ENCODE results near the gene GABRD.

The GABRD gene

DNA sequence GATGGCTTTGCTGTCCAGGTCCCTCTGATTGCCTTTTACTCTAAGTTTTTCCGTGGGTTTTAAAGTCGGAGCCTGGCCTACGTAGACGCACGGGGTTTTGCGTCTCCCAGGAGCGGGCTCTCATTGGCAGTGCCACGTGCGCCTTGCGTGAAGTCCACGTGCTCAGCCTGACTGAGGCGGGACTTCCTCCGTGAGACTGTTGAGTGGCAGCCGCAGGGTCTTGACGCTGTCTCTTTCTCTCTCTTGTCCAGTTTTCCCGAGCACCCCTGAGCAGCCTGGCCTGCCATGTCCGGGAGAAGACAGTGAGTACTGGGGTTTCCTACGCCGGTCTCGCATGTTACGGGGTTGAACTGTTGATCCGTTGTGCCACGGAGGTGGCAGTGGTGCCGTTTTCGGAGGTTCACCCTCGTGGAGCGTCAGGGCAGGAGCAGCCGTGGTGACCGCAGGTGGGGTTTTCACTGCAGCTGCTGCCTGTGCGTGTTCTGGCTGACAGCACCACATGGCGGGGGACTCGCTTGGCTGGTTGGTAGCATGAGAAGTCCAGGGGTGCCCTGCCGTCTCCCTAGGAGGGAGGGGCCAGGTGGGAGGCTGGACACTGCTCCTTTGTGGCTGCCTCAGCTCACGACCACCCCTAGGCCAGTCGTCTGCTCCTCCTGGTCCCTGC is 40.3 kb downstream of the GABRD start:
- Histone ChIP-seq H3K4me2 (no peak overlapping the region), H3K36me3 (ENCODE audit: insufficient read depth) (no peaks in the 10 kb centered on the region), H3K27me3 (ENCODE audit: insufficient read depth, low read depth) (peaks cover 51% of the 10 kb centered on the region), H4K20me1 (ENCODE audit: insufficient read depth) (no peaks in the 10 kb centered on the region), H3K9ac (no peak overlapping the region), H2AFZ (ENCODE audit: low read depth) (no peak overlapping the region), H3K27ac (no peak overlapping the region), H3K4me1 (ENCODE audit: low read depth, poor library complexity, severe bottlenecking) (no peaks in the 10 kb centered on the region), H3K79me2 (ENCODE audit: insufficient read depth, low read depth) (no peaks in the 10 kb centered on the region), H3K4me3 (IDR thresholded peaks at IDR 0.05; ENCODE audit: insufficient read depth, low read depth, low read length) (no peak overlapping the region)
- TF ChIP-seq, protein P1, sequence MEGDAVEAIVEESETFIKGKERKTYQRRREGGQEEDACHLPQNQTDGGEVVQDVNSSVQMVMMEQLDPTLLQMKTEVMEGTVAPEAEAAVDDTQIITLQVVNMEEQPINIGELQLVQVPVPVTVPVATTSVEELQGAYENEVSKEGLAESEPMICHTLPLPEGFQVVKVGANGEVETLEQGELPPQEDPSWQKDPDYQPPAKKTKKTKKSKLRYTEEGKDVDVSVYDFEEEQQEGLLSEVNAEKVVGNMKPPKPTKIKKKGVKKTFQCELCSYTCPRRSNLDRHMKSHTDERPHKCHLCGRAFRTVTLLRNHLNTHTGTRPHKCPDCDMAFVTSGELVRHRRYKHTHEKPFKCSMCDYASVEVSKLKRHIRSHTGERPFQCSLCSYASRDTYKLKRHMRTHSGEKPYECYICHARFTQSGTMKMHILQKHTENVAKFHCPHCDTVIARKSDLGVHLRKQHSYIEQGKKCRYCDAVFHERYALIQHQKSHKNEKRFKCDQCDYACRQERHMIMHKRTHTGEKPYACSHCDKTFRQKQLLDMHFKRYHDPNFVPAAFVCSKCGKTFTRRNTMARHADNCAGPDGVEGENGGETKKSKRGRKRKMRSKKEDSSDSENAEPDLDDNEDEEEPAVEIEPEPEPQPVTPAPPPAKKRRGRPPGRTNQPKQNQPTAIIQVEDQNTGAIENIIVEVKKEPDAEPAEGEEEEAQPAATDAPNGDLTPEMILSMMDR (conservative IDR thresholded peaks at IDR 0.05; ENCODE audit: low read depth, low read length): no peak

DNA sequence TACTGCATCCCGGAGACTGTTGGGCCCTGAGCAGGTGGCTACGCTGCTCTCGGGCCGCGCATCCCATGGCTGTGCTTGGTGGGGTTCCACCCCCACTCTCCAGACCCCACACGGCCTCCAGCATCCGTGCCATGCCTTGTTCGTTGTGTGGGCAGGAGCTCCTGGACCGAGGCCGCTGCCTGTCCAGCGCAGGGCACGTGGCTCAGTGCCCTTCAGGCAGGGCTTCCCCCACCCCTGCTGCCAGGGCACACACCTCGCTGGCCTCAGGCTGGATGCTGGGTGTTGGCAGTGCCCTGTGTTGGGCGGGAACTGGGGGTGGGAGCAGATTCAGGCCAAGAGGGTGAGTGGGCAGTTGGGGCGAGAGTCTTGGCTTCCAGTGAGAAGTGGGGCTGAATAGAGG is 40.9 kb downstream of the GABRD start:
- TF ChIP-seq, protein P1 (conservative IDR thresholded peaks at IDR 0.05; ENCODE audit: low read depth, low read length): no peak
- no peak overlapping the region for H2AFZ ChIP-seq (ENCODE audit: low read depth)
- no peak overlapping the region for H3K4me3 ChIP-seq (IDR thresholded peaks at IDR 0.05; ENCODE audit: insufficient read depth, low read depth, low read length)
- no peaks in the 10 kb centered on the region for H3K36me3 ChIP-seq (ENCODE audit: insufficient read depth)
- H3K27ac ChIP-seq: no peak overlapping the region
- no peaks in the 10 kb centered on the region for H3K4me1 ChIP-seq (ENCODE audit: low read depth, poor library complexity, severe bottlenecking)
- H3K27me3 ChIP-seq (ENCODE audit: insufficient read depth, low read depth): peaks cover 58% of the 10 kb centered on the region
- no peak overlapping the region for H3K4me2 ChIP-seq
- no peaks in the 10 kb centered on the region for H3K79me2 ChIP-seq (ENCODE audit: insufficient read depth, low read depth)
- no peaks in the 10 kb centered on the region for H4K20me1 ChIP-seq (ENCODE audit: insufficient read depth)
- no peak overlapping the region for H3K9ac ChIP-seq

DNA sequence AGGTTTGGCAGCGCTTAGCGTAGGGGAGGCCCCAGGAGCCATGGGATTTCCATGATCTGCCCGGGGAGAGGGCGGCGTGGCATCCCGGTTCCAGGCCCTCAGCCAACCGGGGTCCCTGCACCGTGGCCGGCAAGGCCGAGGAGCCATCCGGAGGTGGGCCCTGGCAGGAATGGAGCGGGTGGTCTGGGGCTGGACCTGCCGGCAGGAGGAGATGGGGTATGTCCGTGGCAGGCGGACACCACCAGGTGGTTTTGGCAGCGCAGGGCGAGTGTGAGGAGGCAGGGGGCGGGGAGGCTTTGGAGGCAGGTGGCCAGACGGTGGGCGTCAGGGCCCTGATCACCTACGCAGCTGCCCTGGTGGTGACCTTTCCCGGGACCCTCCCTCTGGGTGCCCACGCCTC is 41.4 kb downstream of the GABRD start:
- TF ChIP-seq, protein P1 (conservative IDR thresholded peaks at IDR 0.05; ENCODE audit: low read depth, low read length): no peak
- no peak overlapping the region for H3K4me3 ChIP-seq (IDR thresholded peaks at IDR 0.05; ENCODE audit: insufficient read depth, low read depth, low read length)
- H3K36me3 ChIP-seq (ENCODE audit: insufficient read depth): no peaks in the 10 kb centered on the region
- peaks cover 59% of the 10 kb centered on the region for H3K27me3 ChIP-seq (ENCODE audit: insufficient read depth, low read depth)
- no peak overlapping the region for H3K27ac ChIP-seq
- no peak overlapping the region for H3K4me2 ChIP-seq
- H4K20me1 ChIP-seq (ENCODE audit: insufficient read depth): no peaks in the 10 kb centered on the region
- no peaks in the 10 kb centered on the region for H3K4me1 ChIP-seq (ENCODE audit: low read depth, poor library complexity, severe bottlenecking)
- no peak overlapping the region for H2AFZ ChIP-seq (ENCODE audit: low read depth)
- no peak overlapping the region for H3K9ac ChIP-seq
- H3K79me2 ChIP-seq (ENCODE audit: insufficient read depth, low read depth): no peaks in the 10 kb centered on the region

DNA sequence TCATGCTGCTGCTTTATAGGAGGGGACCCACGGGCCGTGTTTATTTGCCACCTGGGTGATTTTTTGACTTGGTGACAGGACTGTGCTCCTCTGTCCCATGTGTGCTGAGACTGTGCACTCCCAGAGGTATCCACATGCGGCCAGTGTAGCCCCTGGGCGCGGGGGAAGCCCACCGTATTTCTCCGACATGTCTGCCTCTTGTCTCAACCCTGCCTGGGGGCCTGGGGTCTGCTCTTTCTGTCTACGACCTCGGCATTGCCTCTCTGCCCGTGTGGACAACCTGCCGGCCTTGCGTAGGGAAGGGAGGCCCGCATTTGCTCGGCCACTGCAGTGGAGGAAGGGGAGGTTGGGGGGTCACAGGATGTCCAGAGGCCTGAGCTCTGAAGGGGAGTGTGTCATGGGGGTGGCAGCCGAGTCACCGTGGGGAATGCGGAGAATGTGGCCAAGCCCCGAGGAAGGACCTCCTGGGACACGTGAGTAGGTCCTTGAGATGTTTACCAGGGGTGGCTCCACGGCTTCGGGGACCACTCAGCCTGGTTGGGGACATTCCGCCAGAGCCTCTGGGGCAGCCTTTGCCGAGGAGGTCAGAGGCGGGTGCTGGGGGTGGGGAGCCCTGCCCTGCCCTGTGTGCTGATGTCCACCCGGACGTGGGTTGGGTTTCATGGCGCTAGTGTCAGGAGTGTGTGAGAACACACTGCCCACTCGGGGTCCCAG is 42.1 kb downstream of the GABRD start:
- H3K27ac ChIP-seq: no peak overlapping the region
- H3K4me1 ChIP-seq (ENCODE audit: low read depth, poor library complexity, severe bottlenecking): no peaks in the 10 kb centered on the region
- H3K36me3 ChIP-seq (ENCODE audit: insufficient read depth): no peaks in the 10 kb centered on the region
- H4K20me1 ChIP-seq (ENCODE audit: insufficient read depth): no peaks in the 10 kb centered on the region
- peaks cover 65% of the 10 kb centered on the region for H3K27me3 ChIP-seq (ENCODE audit: insufficient read depth, low read depth)
- no peak overlapping the region for H3K9ac ChIP-seq
- no peaks in the 10 kb centered on the region for H3K79me2 ChIP-seq (ENCODE audit: insufficient read depth, low read depth)
- H3K4me2 ChIP-seq: no peak overlapping the region
- TF ChIP-seq, protein P1 (conservative IDR thresholded peaks at IDR 0.05; ENCODE audit: low read depth, low read length): no peak
- no peak overlapping the region for H2AFZ ChIP-seq (ENCODE audit: low read depth)
- no peak overlapping the region for H3K4me3 ChIP-seq (IDR thresholded peaks at IDR 0.05; ENCODE audit: insufficient read depth, low read depth, low read length)

All from KMS-11 (cell line).